ENCODE data around the gene KDM3A. TPM values are rescaled to one million over a fixed set of nuclear protein-coding genes. Genes with fewer than 3 reads are reported as not detected.
A peak's percentile ranks its signal among the peaks of the same experiment; 100 is the strongest.

Gene KDM3A
- total RNA-seq, 1 donor from 2014 or later: 73.7 TPM

- H3K9me3 Mint-ChIP-seq (ENCODE audit: low read depth): peaks cover 23% of the 10 kb centered on the region
- H3K36me3 Mint-ChIP-seq (ENCODE audit: insufficient read depth): peaks cover 14% of the 10 kb centered on the region
- H3K27ac Mint-ChIP-seq: peak overlapping the region; percentile 94
- peaks cover 15% of the 10 kb centered on the region for H3K4me1 Mint-ChIP-seq (ENCODE audit: low read depth)
- peak overlapping the region; percentile 89 for H3K4me3 Mint-ChIP-seq (ENCODE audit: low read depth)
- TF ChIP-seq CTCF (IDR thresholded peaks at IDR 0.05; ENCODE audit: unreplicated experiment): no peak
- peak; percentile 34 for DNase-seq (ENCODE audit: low spot score, unreplicated experiment)
- no peaks in the 10 kb centered on the region for H3K27me3 Mint-ChIP-seq
Measured at GRCh38 chr2:86441882-86442641, 891 bp downstream of the KDM3A start.

GRCh38 chr2:86442642-86443005 is 1.5 kb downstream of the KDM3A start:
- H3K27ac Mint-ChIP-seq: peak overlapping the region; percentile 94
- H3K9me3 Mint-ChIP-seq (ENCODE audit: low read depth): peaks cover 20% of the 10 kb centered on the region
- no peak for DNase-seq (ENCODE audit: low spot score, unreplicated experiment)

GRCh38 chr2:86443631-86444350 is 2.6 kb downstream of the KDM3A start:
- Mint-ChIP-seq H3K27me3 (no peaks in the 10 kb centered on the region), H3K4me1 (ENCODE audit: low read depth) (peaks cover 26% of the 10 kb centered on the region), H3K9me3 (ENCODE audit: low read depth) (peaks cover 13% of the 10 kb centered on the region), H3K4me3 (ENCODE audit: low read depth) (peak overlapping the region; percentile 89), H3K27ac (peak overlapping the region; percentile 30), H3K36me3 (ENCODE audit: insufficient read depth) (peaks cover 25% of the 10 kb centered on the region)
- no peak for DNase-seq (ENCODE audit: low spot score, unreplicated experiment)
- no peak for TF ChIP-seq CTCF (IDR thresholded peaks at IDR 0.05; ENCODE audit: unreplicated experiment)

More at GRCh38 chr2:86442642-86443005, 1.5 kb downstream of the KDM3A start:
- H3K4me1 Mint-ChIP-seq (ENCODE audit: low read depth): peaks cover 15% of the 10 kb centered on the region
- TF ChIP-seq CTCF (IDR thresholded peaks at IDR 0.05; ENCODE audit: unreplicated experiment): no peak
- H3K36me3 Mint-ChIP-seq (ENCODE audit: insufficient read depth): peaks cover 17% of the 10 kb centered on the region
- no peaks in the 10 kb centered on the region for H3K27me3 Mint-ChIP-seq
- H3K4me3 Mint-ChIP-seq (ENCODE audit: low read depth): peak overlapping the region; percentile 89

GRCh38 chr2:86445436-86445835 is 4.3 kb downstream of the KDM3A start:
- peaks cover 2% of the 10 kb centered on the region for H3K9me3 Mint-ChIP-seq (ENCODE audit: low read depth)
- H3K4me3 Mint-ChIP-seq (ENCODE audit: low read depth): no peak overlapping the region
- DNase-seq (ENCODE audit: low spot score, unreplicated experiment): no peak
- H3K36me3 Mint-ChIP-seq (ENCODE audit: insufficient read depth): peaks cover 29% of the 10 kb centered on the region
- TF ChIP-seq CTCF (IDR thresholded peaks at IDR 0.05; ENCODE audit: unreplicated experiment): no peak
- H3K27ac Mint-ChIP-seq: no peak overlapping the region
- no peaks in the 10 kb centered on the region for H3K27me3 Mint-ChIP-seq
- H3K4me1 Mint-ChIP-seq (ENCODE audit: low read depth): peaks cover 31% of the 10 kb centered on the region

- no peak for DNase-seq (ENCODE audit: low spot score, unreplicated experiment)
- Mint-ChIP-seq H3K4me1 (ENCODE audit: low read depth) (peaks cover 31% of the 10 kb centered on the region), H3K4me3 (ENCODE audit: low read depth) (no peak overlapping the region), H3K27me3 (no peaks in the 10 kb centered on the region), H3K9me3 (ENCODE audit: low read depth) (no peaks in the 10 kb centered on the region), H3K36me3 (ENCODE audit: insufficient read depth) (peaks cover 30% of the 10 kb centered on the region), H3K27ac (no peak overlapping the region)
- no peak for TF ChIP-seq CTCF (IDR thresholded peaks at IDR 0.05; ENCODE audit: unreplicated experiment)
Measured at GRCh38 chr2:86446060-86446459, 4.9 kb downstream of the KDM3A start.

All from progenitor cell of endocrine pancreas (in vitro differentiated cells).